ENCODE measurements around the gene DCAF4.

GRCh38 chr14:72892103-72892878, 34.0 kb upstream of the DCAF4 start:
- TF ChIP-seq POLR2A (IDR thresholded peaks at IDR 0.05) (no peak), CTCF (IDR thresholded peaks at IDR 0.05) (no peak)
